Measurements from ENCODE around the gene MYBPH. TPM values are rescaled to one million over a fixed set of nuclear protein-coding genes. Genes with fewer than 3 reads are reported as not detected.
A peak's percentile ranks its signal among the peaks of the same experiment; 100 is the strongest.

The MYBPH gene
- total and polyA plus RNA-seq, 2 of the 13 experiments (the other 11 are each of a cell fraction or from before 2014, with no cell fraction given) = not detected

- no peak for FAIRE-seq
- intact Hi-C loops (cut with micrococcal nuclease; ENCODE audit: unreplicated experiment) = no loop called here
Observed at GRCh38 chr1:203225071-203225470, 49.4 kb upstream of the MYBPH start.

GRCh38 chr1:203223012-203223775 lies 47.6 kb upstream of the MYBPH start:
- H3K4me3 ChIP-seq (replicated peaks in 1 of 3; ENCODE audit: insufficient read depth in 1 of 3, low read depth in 2 of 3, low read length in 3 of 3) = no peak overlapping the region
- no peaks in the 10 kb centered on the region for H3K79me2 ChIP-seq (ENCODE audit: insufficient read depth, low read length)
- H3K36me3 ChIP-seq (replicated peaks in 1 of 2; ENCODE audit: control insufficient read depth in 1 of 2, insufficient read depth in 2 of 2, low read length in 2 of 2) = no peaks in the 10 kb centered on the region
- H4K20me1 ChIP-seq (ENCODE audit: insufficient read depth, low read length) = no peaks in the 10 kb centered on the region
- DNase-seq (ENCODE audit: low spot score) = no peak
- intact Hi-C loops (cut with micrococcal nuclease; ENCODE audit: unreplicated experiment) = no loop called here
- no peaks in the 10 kb centered on the region for H3K9me3 ChIP-seq (ENCODE audit: low read length)
- in situ Hi-C loops (cut with HindIII; ENCODE audit: extremely low pct_ligation_motif_present, low pct_unique_long_range_greater_than_20kb) = loop anchor here (5.0 kb wide), 1 partner anchor 49 kb away; no protein-coding TSS in a partner anchor
- no TSS peak for BruUV-seq (replicated peaks)
- CTCF ChIA-PET (ENCODE audit: low intra/inter-chr PET ratio, low total read pairs) = no interaction called here
- H3K27ac ChIP-seq (ENCODE audit: extremely low read length, insufficient read depth, low read length) = no peak overlapping the region
- H3K9ac ChIP-seq (ENCODE audit: insufficient read depth, low read depth, low read length) = no peak overlapping the region
- peaks cover 0 to 40% of the 10 kb centered on the region in 2 experiments; a peak in 4 of 5 replicates for H3K27me3 ChIP-seq (ENCODE audit: control insufficient read depth in 1 of 2, insufficient read depth in 2 of 2, low read length in 2 of 2)
- ATAC-seq = peak; percentile 31; the same call in 2 of the 3 replicates
- no peaks in the 10 kb centered on the region for H3K4me1 ChIP-seq (ENCODE audit: insufficient read depth, low read length)
- no peak overlapping the region for H2AFZ ChIP-seq (ENCODE audit: low read length)
- TF ChIP-seq, protein P1, sequence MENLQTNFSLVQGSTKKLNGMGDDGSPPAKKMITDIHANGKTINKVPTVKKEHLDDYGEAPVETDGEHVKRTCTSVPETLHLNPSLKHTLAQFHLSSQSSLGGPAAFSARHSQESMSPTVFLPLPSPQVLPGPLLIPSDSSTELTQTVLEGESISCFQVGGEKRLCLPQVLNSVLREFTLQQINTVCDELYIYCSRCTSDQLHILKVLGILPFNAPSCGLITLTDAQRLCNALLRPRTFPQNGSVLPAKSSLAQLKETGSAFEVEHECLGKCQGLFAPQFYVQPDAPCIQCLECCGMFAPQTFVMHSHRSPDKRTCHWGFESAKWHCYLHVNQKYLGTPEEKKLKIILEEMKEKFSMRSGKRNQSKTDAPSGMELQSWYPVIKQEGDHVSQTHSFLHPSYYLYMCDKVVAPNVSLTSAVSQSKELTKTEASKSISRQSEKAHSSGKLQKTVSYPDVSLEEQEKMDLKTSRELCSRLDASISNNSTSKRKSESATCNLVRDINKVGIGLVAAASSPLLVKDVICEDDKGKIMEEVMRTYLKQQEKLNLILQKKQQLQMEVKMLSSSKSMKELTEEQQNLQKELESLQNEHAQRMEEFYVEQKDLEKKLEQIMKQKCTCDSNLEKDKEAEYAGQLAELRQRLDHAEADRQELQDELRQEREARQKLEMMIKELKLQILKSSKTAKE (CRISPR knock-in tag; IDR thresholded peaks at IDR 0.05; ENCODE audit: borderline replicate concordance) = 0 out of 2 replicates have a peak, but pooled peaks have one; percentile 44
- TF ChIP-seq ZNF382 (CRISPR knock-in tag; IDR thresholded peaks at IDR 0.05; ENCODE audit: borderline replicate concordance) (no peak), ZNF605 (CRISPR knock-in tag; IDR thresholded peaks at IDR 0.05) (no peak), RARA (CRISPR knock-in tag; IDR thresholded peaks at IDR 0.05) (peak; percentile 49), SKI (IDR thresholded peaks at IDR 0.05; ENCODE audit: partially characterized antibody) (peak; percentile 31)
- FAIRE-seq = no peak
- H3K4me2 ChIP-seq (ENCODE audit: low read depth, low read length) = no peak overlapping the region
- POLR2A ChIA-PET = no interaction called here
- WGBS (ENCODE audit: low lambda C conversion rate) = 51% methylated on average over 5 of the region's 18 CpGs

More at GRCh38 chr1:203225071-203225470, 49.4 kb upstream of the MYBPH start:
- 4% methylated on average over 4 of the region's 4 CpGs for WGBS (ENCODE audit: low lambda C conversion rate)
- Histone ChIP-seq H3K27ac (ENCODE audit: extremely low read length, insufficient read depth, low read length) (no peak overlapping the region), H3K4me1 (ENCODE audit: insufficient read depth, low read length) (no peaks in the 10 kb centered on the region), H3K4me3 (replicated peaks in 1 of 3; ENCODE audit: insufficient read depth in 1 of 3, low read depth in 2 of 3, low read length in 3 of 3) (no peak overlapping the region), H3K36me3 (replicated peaks in 1 of 2; ENCODE audit: control insufficient read depth in 1 of 2, insufficient read depth in 2 of 2, low read length in 2 of 2) (no peaks in the 10 kb centered on the region), H4K20me1 (ENCODE audit: insufficient read depth, low read length) (no peaks in the 10 kb centered on the region), H3K4me2 (ENCODE audit: low read depth, low read length) (no peak overlapping the region), H3K27me3 (ENCODE audit: control insufficient read depth in 1 of 2, insufficient read depth in 2 of 2, low read length in 2 of 2) (peaks cover 0 to 41% of the 10 kb centered on the region in 2 experiments; a peak in 4 of 5 replicates), H3K79me2 (ENCODE audit: insufficient read depth, low read length) (no peaks in the 10 kb centered on the region), H3K9me3 (ENCODE audit: low read length) (no peaks in the 10 kb centered on the region), H2AFZ (ENCODE audit: low read length) (no peak overlapping the region), H3K9ac (ENCODE audit: insufficient read depth, low read depth, low read length) (no peak overlapping the region)
- POLR2A ChIA-PET = no interaction called here
- TF ChIP-seq, protein P2, sequence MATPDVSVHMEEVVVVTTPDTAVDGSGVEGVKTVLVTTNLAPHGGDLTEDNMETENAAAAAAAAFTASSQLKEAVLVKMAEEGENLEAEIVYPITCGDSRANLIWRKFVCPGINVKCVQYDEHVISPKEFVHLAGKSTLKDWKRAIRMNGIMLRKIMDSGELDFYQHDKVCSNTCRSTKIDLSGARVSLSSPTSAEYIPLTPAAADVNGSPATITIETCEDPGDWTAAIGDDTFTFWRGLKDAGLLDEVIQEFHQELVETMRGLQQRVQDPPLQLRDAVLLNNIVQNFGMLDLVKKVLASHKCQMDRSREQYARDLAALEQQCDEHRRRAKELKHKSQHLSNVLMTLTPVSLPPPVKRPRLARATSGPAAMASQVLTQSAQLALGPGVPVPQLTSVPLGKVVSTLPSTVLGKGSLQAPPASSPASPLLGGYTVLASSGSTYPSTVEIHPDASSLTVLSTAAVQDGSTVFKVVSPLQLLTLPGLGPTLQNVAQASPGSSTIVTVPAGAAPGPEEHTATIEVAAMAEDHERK (CRISPR knock-in tag; IDR thresholded peaks at IDR 0.05; ENCODE audit: low read depth) = no peak
- DNase-seq (ENCODE audit: low spot score) (no peak), ATAC-seq (no peak)
- in situ Hi-C loops (cut with HindIII; ENCODE audit: extremely low pct_ligation_motif_present, low pct_unique_long_range_greater_than_20kb) = no loop called here
- CTCF ChIA-PET (ENCODE audit: low intra/inter-chr PET ratio, low total read pairs) = no interaction called here
- no TSS peak for BruUV-seq (replicated peaks)

Measured in HepG2 (cell line).